HTERT RPE-1 (cell line): Measurements from ENCODE around the gene NCBP2L.
"Not testable (repeated sequence)": the region's sequence is repeated elsewhere in the genome, so short reads cannot be mapped to it uniquely, and the experiment has no call there.

Experiments used
- in situ Hi-C: fragments of 300-500 bp; cut with MboI; formaldehyde crosslinking; loops from 4 replicates; pipeline ENCODE4 v1.14.3; 2020; ENCODE audit warnings: low sequenced_read_pairs

The NCBP2L gene

DNA sequence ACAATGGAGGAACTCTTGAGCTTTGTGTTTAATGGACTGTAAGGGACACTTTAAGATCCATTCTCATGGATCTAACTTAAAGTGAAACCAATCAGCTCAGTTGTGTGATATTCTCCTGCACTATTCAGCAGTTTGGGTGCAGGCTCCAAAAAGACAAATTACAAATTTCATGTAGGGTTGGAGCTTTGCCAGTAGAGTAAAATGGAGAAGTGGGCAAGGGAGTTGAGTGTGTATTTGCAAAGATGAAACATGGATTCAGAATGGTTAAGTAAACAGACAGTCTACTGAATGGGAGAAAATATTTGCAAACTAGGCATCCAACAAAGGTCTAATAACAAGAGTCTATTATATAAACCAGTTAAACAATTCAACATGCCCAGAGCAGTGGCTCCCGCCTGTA, 26.9 kb downstream of the NCBP2L start:
- in situ Hi-C loops, result no loop called here

DNA sequence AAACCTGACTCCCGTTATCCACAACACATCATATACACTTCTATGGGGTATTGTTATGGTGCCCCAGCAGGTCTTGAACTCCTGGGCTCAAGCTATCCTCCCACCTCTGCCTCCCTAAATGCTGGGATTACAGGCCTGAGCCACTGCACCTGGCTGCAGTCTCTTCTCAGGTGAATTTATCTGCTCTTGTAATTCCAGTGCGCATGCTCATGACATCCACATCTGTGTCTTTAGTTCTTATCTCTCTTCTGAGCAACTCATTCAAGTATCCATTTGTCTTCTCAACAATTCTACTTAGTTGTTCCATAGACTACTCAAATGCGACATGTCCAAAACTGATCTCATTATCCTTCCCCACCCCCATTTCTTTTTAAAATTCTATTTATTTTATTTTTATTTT, 27.6 kb downstream of the NCBP2L start:
- in situ Hi-C loops, result no loop called here

DNA sequence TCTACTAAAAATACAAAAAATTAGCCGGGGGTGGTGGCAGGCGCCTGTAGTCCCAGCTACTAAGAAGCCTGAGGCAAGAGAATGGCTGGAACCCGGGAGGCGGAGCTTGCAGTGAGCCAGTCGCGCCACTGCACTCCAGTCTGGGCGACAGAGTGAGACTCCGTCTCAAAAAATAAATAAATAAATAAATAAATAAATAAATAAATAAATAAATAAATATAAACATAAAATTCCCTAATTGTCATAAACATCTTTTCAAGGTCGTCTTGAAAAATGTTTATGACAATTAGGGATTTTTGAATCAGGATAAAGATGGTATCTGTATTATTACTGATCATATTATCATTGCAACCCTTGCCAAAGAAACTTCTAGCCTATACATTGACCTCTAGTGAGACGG, 32.5 kb downstream of the NCBP2L start:
- in situ Hi-C loops, result not testable (repeated sequence)

- in situ Hi-C loops, result no loop called here
Measured at GRCh38 chrX:107818900-107819521, 41.5 kb downstream of the NCBP2L start.

DNA sequence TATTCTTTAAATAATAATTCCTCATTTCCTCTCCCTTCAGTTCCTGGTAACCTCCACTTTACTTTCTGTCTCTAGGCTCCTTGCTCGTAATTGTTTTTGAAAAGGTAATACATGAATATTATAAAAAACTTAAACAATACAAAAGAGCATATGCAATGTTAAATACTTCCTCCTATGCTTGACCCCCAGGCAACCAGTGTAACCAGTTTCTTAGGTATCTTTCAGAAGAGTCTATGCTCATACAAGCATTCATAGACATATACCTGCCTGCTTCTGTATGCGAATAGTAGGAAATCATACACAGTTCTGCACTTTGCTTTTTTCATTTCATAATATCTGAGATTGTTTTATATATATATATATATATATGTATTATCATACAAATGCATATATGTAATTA, 45.5 kb downstream of the NCBP2L start:
- in situ Hi-C loops, result no loop called here

DNA sequence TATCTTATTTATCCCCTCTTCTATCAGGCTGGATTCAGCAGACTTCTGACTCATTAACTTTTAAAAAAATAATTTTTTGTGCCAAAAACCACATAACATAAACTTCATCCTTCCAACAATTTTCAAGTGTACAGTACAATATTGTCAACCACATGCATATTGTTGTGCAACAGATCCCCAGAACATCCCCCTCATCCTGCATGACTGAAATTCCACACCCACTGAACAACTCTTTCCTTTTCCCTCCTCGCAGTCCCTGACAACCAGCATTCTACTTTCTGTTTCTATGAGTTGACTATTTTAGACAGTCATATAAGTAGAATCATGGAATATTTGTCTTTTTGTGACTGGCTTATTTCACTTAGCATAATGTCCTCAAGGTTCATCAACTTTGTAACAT, 45.9 kb downstream of the NCBP2L start:
- in situ Hi-C loops, result no loop called here

GRCh38 chrX:107825698-107826237, 48.2 kb downstream of the NCBP2L start, which contains the start of gene MID2:
MID2 (plus strand) TSS chrX:107825866; CDS start chrX:107826427, 561 bp downstream.
- in situ Hi-C loops, result no loop called here

GRCh38 chrX:107826238-107827029, 48.9 kb downstream of the NCBP2L start:
- in situ Hi-C loops, result no loop called here

DNA sequence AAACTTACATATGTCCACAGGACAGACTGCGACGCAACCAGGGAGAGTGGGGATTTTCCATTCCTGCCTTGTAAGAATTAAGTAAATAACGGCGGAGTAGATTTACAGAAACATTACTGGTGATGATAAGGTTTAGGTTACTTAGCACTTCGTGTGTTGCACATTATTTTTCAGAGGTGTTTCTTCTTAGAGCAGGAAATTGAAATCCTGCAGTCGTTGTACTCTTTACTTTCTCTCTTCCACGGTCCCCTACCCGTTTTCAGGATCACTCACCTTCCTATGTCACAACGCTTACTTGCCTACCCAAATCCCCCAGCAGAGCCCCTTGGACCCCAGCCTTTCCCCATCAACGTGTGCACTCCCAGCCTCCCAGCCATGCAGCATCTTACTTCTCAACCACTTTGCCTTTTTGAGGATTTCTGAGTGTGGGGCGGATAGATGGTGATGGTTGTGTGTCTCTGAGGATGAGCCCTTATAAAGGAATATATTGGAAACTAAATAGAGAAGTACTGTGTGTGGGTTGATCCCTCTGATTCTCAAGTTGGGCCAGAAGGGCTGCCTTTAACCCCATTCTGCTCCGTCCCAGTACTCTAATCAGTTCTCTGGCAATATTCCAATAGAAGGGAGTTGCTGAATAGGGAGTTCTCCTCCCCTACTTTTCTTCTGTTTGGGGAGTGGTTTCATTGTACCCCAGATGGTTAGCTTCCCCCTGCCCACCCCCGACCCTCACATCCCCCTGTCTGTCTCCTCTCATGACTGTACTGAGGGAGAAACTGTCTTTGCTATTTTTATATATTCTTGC, 49.7 kb downstream of the NCBP2L start:
- in situ Hi-C loops, result no loop called here

DNA sequence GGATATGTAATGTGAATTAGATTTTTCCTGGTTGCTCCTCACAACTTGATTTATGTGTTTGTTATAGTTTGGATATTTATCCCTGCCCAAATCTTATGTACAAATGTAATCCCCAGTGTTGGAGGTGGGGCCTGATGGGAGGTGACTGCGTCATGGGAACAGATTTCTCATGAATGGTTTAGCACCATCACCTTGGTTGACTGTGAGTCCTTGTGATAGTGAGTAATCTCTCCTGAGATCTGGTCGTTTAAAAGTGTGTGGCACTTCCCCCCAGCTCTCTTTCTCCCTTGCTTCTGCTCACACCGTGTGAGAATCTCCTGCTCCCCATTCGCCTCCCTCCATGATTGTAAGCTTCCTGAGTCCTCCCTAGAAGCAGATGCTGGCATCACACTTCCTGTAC, 50.3 kb downstream of the NCBP2L start:
- in situ Hi-C loops, result no loop called here

DNA sequence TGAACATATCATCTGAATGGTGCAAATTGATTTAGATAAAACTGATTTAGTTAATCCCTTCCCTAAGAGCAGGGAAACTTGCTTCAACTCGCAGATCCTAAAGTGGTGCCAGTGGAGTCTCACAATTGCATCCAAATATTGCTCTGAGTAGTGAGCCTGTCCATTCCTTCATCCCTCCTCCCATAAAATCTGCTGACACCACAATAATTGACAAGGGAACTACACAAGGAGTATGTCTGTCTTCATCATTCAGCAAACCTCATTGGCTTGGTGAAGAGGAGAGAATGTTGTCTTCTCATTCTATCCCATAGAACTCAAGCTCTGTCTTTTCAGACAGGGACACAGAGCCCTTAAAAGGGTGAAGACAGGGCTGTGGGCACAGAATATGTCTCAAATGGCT, 52.3 kb downstream of the NCBP2L start:
- in situ Hi-C loops, result no loop called here

DNA sequence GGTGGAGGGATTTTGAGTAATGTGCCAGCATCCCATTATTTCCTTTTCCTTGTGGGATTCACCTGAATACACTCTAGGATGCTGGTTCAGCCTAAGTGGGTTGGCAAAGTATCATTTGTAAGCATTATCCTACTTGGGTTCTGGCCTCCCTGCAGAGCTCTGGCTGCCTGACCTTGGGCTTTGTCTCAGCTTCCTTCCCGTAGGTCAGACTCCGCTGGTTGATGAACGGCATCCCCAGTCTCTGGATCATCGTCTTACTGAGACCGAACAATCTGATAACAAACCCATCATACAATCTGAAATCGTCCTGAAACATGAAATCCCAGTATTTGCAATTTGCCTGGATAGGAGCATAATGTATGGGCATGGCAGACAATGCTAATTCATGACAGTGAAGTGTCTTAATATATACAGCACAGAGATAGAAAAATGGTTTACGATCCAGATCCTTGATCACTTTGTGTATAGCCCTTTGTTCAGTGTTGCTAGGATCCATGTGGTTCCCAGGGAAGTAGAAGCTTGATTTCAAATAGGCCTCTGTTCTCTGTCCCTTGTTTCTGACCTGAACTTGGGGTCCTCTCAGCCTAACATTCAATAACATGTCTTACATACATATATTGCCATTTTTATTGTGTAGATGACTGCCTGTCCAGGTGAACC, 53.7 kb downstream of the NCBP2L start:
- in situ Hi-C loops, result no loop called here

GRCh38 chrX:107834275-107835201, 57.0 kb downstream of the NCBP2L start:
- in situ Hi-C loops, result no loop called here

GRCh38 chrX:107836958-107837357, 59.4 kb downstream of the NCBP2L start:
- in situ Hi-C loops, result no loop called here

DNA sequence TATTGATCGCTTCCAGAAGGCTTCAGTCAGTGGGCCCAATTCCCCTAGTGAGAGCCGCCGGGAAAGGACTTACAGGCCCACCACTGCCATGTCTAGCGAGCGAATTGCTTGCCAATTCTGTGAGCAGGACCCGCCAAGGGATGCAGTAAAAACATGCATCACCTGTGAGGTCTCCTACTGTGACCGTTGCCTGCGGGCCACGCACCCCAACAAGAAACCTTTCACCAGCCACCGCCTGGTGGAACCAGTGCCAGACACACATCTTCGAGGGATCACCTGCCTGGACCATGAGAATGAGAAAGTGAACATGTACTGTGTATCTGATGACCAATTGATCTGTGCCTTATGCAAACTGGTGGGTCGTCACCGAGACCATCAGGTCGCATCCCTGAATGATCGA, 63.4 kb downstream of the NCBP2L start:
- in situ Hi-C loops, result no loop called here

- in situ Hi-C loops, result no loop called here
Measured at GRCh38 chrX:107842715-107843400, 65.3 kb downstream of the NCBP2L start.
